ENCODE measurements around the gene IL12B.
A peak's percentile ranks its signal among the peaks of the same experiment; 100 is the strongest.

IL12B gene

GRCh38 chr5:159331093-159331973 is 1.0 kb upstream of the IL12B start:
- Histone ChIP-seq H3K4me1 (ENCODE audit: control insufficient read depth, insufficient read depth, low read length) (no peaks in the 10 kb centered on the region), H3K36me3 (ENCODE audit: control insufficient read depth, insufficient read depth, low read length) (no peaks in the 10 kb centered on the region), H3K27me3 (ENCODE audit: control insufficient read depth, insufficient read depth, low read length) (peaks cover 2% of the 10 kb centered on the region), H3K9ac (ENCODE audit: low read depth, low read length) (peak overlapping the region; percentile 57), H3K9me3 (ENCODE audit: control insufficient read depth, insufficient read depth, low read length) (no peaks in the 10 kb centered on the region), H3K4me3 (ENCODE audit: low read depth, low read length) (peak overlapping the region; percentile 59)

GRCh38 chr5:159324986-159325385 is 5.3 kb downstream of the IL12B start:
- Histone ChIP-seq H3K36me3 (ENCODE audit: control insufficient read depth, insufficient read depth, low read length) (no peaks in the 10 kb centered on the region), H3K4me3 (ENCODE audit: low read depth, low read length) (no peak overlapping the region), H3K4me1 (ENCODE audit: control insufficient read depth, insufficient read depth, low read length) (no peaks in the 10 kb centered on the region), H3K9ac (ENCODE audit: low read depth, low read length) (no peak overlapping the region), H3K27me3 (ENCODE audit: control insufficient read depth, insufficient read depth, low read length) (no peaks in the 10 kb centered on the region), H3K9me3 (ENCODE audit: control insufficient read depth, insufficient read depth, low read length) (no peaks in the 10 kb centered on the region)

GRCh38 chr5:159324102-159324755 is 6.1 kb downstream of the IL12B start:
- H3K36me3 ChIP-seq (ENCODE audit: control insufficient read depth, insufficient read depth, low read length), result no peaks in the 10 kb centered on the region
- no peaks in the 10 kb centered on the region for H3K9me3 ChIP-seq (ENCODE audit: control insufficient read depth, insufficient read depth, low read length)
- no peaks in the 10 kb centered on the region for H3K27me3 ChIP-seq (ENCODE audit: control insufficient read depth, insufficient read depth, low read length)
- no peak overlapping the region for H3K4me3 ChIP-seq (ENCODE audit: low read depth, low read length)
- H3K9ac ChIP-seq (ENCODE audit: low read depth, low read length), result no peak overlapping the region
- H3K4me1 ChIP-seq (ENCODE audit: control insufficient read depth, insufficient read depth, low read length), result no peaks in the 10 kb centered on the region

- Histone ChIP-seq H3K9me3 (ENCODE audit: control insufficient read depth, insufficient read depth, low read length) (no peaks in the 10 kb centered on the region), H3K27me3 (ENCODE audit: control insufficient read depth, insufficient read depth, low read length) (no peaks in the 10 kb centered on the region), H3K9ac (ENCODE audit: low read depth, low read length) (no peak overlapping the region), H3K4me3 (ENCODE audit: low read depth, low read length) (no peak overlapping the region), H3K36me3 (ENCODE audit: control insufficient read depth, insufficient read depth, low read length) (no peaks in the 10 kb centered on the region), H3K4me1 (ENCODE audit: control insufficient read depth, insufficient read depth, low read length) (no peaks in the 10 kb centered on the region)
Observed at GRCh38 chr5:159322180-159322579, 8.1 kb downstream of the IL12B start.

GRCh38 chr5:159319832-159320231 is 10.5 kb downstream of the IL12B start:
- Histone ChIP-seq H3K36me3 (ENCODE audit: control insufficient read depth, insufficient read depth, low read length) (no peaks in the 10 kb centered on the region), H3K4me3 (ENCODE audit: low read depth, low read length) (no peak overlapping the region), H3K9ac (ENCODE audit: low read depth, low read length) (no peak overlapping the region), H3K27me3 (ENCODE audit: control insufficient read depth, insufficient read depth, low read length) (no peaks in the 10 kb centered on the region), H3K4me1 (ENCODE audit: control insufficient read depth, insufficient read depth, low read length) (no peaks in the 10 kb centered on the region), H3K9me3 (ENCODE audit: control insufficient read depth, insufficient read depth, low read length) (no peaks in the 10 kb centered on the region)

DNA sequence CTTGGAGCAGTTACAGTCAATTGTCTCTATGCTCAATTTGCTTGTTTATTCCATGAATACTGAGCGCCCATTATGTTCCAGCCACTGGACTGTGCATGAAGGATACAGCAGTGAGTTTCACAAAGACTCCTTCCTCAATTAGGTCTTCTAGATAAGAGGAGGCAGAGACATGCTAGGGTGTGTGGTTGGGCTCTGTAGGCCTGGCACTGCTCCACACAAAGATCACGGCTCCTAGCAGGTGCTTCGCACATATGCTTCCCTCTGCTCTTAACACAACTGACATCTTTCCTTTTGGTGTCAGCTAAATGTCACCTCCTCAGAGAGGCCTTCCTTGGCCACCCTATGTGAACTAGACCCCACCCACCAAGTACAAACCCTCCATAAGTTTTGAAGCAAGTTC is 10.9 kb downstream of the IL12B start:
- H3K4me3 ChIP-seq (ENCODE audit: low read depth, low read length), result no peak overlapping the region
- H3K9ac ChIP-seq (ENCODE audit: low read depth, low read length), result no peak overlapping the region
- no peaks in the 10 kb centered on the region for H3K4me1 ChIP-seq (ENCODE audit: control insufficient read depth, insufficient read depth, low read length)
- no peaks in the 10 kb centered on the region for H3K9me3 ChIP-seq (ENCODE audit: control insufficient read depth, insufficient read depth, low read length)
- H3K27me3 ChIP-seq (ENCODE audit: control insufficient read depth, insufficient read depth, low read length), result no peaks in the 10 kb centered on the region
- H3K36me3 ChIP-seq (ENCODE audit: control insufficient read depth, insufficient read depth, low read length), result no peaks in the 10 kb centered on the region

- no peaks in the 10 kb centered on the region for H3K36me3 ChIP-seq (ENCODE audit: control insufficient read depth, insufficient read depth, low read length)
- H3K9me3 ChIP-seq (ENCODE audit: control insufficient read depth, insufficient read depth, low read length), result no peaks in the 10 kb centered on the region
- H3K27me3 ChIP-seq (ENCODE audit: control insufficient read depth, insufficient read depth, low read length), result no peaks in the 10 kb centered on the region
Observed at GRCh38 chr5:159318448-159318847, 11.8 kb downstream of the IL12B start.

DNA sequence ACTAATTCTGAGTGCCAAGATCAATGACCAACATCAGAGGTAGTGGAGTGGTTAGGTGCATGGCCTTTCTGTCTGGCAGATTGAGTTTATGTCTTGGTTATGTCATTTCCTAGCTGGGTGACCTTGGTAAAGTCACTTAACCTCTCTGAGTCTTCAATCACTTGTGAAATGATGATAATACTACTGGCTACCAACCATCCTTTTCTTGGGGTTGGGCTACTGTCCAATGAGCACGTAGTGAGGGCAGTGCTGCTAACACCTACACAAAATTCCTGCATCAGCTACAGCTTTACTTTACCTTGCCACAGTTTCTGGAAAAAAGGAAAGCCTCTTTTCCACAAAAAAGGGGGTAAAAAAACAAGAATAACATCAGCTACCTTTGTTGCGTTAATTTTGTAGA is 12.4 kb downstream of the IL12B start:
- no peaks in the 10 kb centered on the region for H3K9me3 ChIP-seq (ENCODE audit: control insufficient read depth, insufficient read depth, low read length)
- no peaks in the 10 kb centered on the region for H3K36me3 ChIP-seq (ENCODE audit: control insufficient read depth, insufficient read depth, low read length)
- no peak overlapping the region for H3K9ac ChIP-seq (ENCODE audit: low read depth, low read length)
- no peaks in the 10 kb centered on the region for H3K27me3 ChIP-seq (ENCODE audit: control insufficient read depth, insufficient read depth, low read length)
- H3K4me1 ChIP-seq (ENCODE audit: control insufficient read depth, insufficient read depth, low read length), result no peaks in the 10 kb centered on the region
- H3K4me3 ChIP-seq (ENCODE audit: low read depth, low read length), result no peak overlapping the region

More at GRCh38 chr5:159318448-159318847, 11.8 kb downstream of the IL12B start:
- Histone ChIP-seq H3K9ac (ENCODE audit: low read depth, low read length) (no peak overlapping the region), H3K4me1 (ENCODE audit: control insufficient read depth, insufficient read depth, low read length) (no peaks in the 10 kb centered on the region), H3K4me3 (ENCODE audit: low read depth, low read length) (no peak overlapping the region)

GRCh38 chr5:159316519-159317383 is 13.5 kb downstream of the IL12B start:
- no peaks in the 10 kb centered on the region for H3K9me3 ChIP-seq (ENCODE audit: control insufficient read depth, insufficient read depth, low read length)
- no peak overlapping the region for H3K9ac ChIP-seq (ENCODE audit: low read depth, low read length)
- H3K27me3 ChIP-seq (ENCODE audit: control insufficient read depth, insufficient read depth, low read length), result peaks cover 3% of the 10 kb centered on the region
- H3K4me3 ChIP-seq (ENCODE audit: low read depth, low read length), result no peak overlapping the region
- no peaks in the 10 kb centered on the region for H3K4me1 ChIP-seq (ENCODE audit: control insufficient read depth, insufficient read depth, low read length)
- H3K36me3 ChIP-seq (ENCODE audit: control insufficient read depth, insufficient read depth, low read length), result no peaks in the 10 kb centered on the region

GRCh38 chr5:159313197-159313596 is 17.1 kb downstream of the IL12B start:
- no peak overlapping the region for H3K4me3 ChIP-seq (ENCODE audit: low read depth, low read length)
- H3K9me3 ChIP-seq (ENCODE audit: control insufficient read depth, insufficient read depth, low read length), result no peaks in the 10 kb centered on the region
- H3K4me1 ChIP-seq (ENCODE audit: control insufficient read depth, insufficient read depth, low read length), result peaks cover 5% of the 10 kb centered on the region
- peaks cover 34% of the 10 kb centered on the region for H3K27me3 ChIP-seq (ENCODE audit: control insufficient read depth, insufficient read depth, low read length)
- H3K36me3 ChIP-seq (ENCODE audit: control insufficient read depth, insufficient read depth, low read length), result no peaks in the 10 kb centered on the region
- no peak overlapping the region for H3K9ac ChIP-seq (ENCODE audit: low read depth, low read length)

GRCh38 chr5:159311063-159311462 is 19.2 kb downstream of the IL12B start:
- Histone ChIP-seq H3K4me1 (ENCODE audit: control insufficient read depth, insufficient read depth, low read length) (peaks cover 5% of the 10 kb centered on the region), H3K36me3 (ENCODE audit: control insufficient read depth, insufficient read depth, low read length) (no peaks in the 10 kb centered on the region), H3K9me3 (ENCODE audit: control insufficient read depth, insufficient read depth, low read length) (no peaks in the 10 kb centered on the region), H3K4me3 (ENCODE audit: low read depth, low read length) (peak overlapping the region; percentile 40), H3K9ac (ENCODE audit: low read depth, low read length) (no peak overlapping the region), H3K27me3 (ENCODE audit: control insufficient read depth, insufficient read depth, low read length) (peaks cover 34% of the 10 kb centered on the region)

Measured in iPS-15b (cell line).